GM18520 (cell line): ENCODE results near the gene TGFBR3.

Experiments used
- ATAC-seq: cut with Tn5 transposase; IDR thresholded peaks from one replicate; pipeline ENCODE4 v1.9.1; 2021; ENCODE audit not compliant: unreplicated experiment

Gene TGFBR3

DNA sequence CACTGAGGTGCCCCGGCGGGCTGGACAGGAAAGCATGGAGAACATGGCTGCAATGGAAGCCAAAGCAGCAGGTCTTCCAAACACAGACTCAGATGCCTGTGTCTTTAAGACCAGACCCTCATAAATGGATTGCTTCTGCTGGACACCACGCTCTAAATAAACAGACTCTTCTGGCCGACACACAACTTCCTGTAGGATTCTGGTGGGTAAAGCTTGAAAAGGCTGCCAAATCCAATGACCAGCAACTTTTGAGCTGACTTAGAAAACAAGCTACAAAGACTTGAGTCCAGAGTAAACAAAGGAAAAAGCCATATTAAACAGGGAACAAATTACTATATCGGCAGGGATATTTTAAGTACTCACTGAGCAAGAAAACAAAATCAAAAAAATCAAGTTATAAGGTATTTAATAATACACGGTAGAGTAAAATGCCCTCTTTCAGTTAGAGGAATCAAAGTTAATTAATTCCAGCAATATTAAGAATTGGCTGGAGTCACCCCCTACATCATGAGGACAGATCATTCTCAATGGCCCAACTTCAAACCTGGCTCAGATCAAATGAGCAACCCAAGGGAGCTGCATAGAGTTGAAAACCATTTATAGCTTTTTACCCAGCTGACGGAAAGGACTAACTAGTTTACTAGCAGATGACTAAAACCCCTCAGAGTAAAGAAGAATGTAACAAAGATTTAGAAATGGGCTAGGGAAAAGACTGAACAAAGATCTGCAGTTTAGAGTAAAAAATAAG lies 102.4 kb downstream of the TGFBR3 start:
- no peak for ATAC-seq

DNA sequence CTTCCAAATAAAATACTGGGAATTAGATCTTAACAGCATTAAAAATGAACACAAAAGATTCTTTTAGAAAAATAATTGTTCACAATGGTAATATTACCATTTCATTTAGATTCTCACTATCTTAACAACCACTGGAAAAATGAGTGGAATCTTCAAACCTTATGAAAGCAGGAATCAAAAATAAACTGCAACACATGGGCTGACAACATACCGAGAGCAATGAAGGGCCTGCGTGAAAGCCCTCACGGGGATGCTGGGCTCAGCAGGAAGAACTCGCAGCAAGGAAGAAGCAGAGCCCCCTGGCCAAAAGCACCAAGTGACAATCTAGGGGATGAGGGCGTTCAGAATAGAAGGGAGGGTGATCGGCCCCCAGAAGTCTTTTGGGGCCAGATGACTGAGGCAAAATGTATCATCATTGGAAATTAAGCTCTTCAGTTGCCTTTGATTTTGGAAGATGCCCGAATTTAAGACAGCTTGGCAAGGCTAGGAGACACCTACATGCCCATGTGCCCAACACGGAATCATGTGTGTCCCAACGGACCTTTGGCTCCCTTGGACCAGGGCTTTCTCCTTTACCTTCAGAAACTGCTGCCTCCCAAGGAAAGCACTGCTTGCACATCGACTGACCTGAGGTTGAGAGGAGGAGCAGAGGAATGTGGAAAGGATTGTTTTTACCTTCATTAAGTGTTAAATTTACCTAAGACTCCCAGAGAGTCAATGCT lies 103.9 kb downstream of the TGFBR3 start:
- no peak for ATAC-seq

DNA sequence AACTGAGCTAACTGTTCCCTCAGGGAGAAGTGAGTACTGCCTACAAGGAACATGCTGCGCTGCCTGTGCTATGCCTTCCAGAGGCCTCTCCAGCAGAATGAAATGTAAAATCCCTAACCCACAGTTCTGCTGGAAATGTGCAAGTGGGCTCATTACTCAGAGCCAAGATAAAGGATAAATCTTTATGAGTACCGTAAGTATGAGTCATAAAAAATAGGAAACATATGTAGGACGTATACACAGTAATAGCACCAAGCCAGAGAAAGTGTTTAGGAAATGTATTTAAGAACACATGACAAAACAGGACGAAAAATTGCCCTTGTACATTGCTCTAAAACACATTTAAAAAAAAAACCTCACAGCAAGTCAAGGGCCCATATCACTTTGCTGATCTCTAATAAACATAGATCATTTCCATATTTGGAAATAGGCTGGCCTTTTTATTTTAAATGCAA lies 104.6 kb downstream of the TGFBR3 start:
- no peak for ATAC-seq

DNA sequence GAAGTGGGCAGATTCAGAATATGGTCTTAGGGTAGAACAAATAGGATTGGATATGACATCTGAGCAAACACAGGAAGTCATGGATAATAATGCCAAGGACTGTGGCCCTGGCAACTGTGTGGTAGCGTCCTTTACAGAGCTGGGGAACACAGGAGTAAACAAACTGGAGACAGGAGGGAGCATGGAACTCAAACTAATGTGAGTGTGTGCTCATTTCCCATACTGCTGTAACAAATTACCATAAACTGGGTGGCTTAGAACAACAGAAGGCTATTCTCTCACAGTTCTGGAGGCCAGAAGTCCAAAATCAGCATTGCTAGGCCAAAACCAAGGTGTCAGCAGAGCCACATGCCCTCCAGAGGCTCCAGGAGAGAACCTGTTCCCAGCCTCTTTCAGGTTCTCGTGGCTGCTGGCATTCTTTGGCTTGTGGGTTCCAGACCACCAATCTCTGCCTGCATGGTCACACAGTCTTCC lies 106.4 kb downstream of the TGFBR3 start:
- no peak for ATAC-seq

DNA sequence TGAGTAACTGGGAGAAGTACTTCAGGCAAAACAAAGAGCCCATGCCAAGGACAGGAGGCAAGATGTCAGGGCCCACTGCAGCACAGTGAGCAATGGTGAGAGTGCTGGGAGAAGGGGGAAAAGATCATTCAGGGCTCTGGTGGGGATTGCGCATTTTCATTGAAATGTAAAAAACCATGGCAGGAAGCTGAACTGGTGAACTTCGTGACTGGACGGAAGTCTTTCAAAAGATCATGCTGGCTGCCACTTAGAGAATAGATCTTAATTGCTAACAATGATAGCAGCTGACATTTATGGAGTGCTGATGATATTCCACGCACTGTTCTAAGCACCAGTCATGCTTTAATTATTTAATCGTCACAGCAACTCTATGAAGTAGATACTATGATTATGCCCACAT lies 107.0 kb downstream of the TGFBR3 start:
- no peak for ATAC-seq

DNA sequence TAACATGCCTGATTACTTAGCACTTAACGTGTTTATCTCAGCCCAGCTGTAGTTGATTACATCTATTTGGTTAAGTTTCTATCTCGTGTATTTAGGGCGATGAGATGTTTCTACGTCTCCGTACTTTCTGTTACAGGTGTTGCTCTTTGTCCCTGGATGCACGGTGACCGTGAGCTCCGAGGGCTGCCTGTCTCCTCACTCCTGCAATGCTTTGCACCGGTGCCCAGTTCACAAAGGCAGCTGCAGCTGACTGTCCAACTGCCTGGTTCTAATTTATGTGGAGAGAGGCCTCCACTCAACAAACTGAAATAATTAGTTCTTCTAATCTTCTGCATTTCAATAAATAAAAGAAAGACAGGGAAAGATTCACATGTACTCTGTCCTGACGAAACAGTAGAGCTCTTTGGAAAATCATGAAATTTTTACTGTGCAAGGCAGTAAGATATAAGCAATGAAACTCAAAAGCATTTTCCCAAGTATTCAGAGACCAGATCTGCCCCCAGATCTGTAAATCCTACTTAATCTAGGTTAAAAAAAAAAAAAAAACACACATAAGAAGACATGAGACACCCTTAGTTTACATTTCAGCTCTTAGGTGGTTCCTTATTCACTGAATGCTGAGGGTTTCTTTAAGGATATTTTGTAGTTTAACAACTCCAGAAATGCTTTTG lies 108.2 kb downstream of the TGFBR3 start:
- ATAC-seq: no peak

DNA sequence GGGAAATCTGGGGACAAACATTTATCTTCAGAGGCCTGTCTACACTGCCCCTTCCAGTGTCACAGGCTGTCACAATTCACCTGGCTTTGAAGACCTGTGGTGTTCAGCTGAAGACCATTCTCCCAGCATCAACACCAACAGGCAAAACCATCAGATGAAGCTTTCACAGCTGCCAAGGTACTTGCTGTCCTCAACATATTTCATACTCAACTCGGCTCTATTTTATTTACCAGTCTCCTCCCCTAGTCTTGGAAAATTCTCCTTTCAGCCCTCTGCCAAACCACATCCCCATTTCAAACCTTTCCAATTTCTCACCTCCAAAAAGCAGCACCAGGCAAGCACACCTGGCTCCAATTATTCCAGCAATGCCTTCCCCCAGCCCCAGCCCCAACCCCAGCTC lies 108.8 kb downstream of the TGFBR3 start:
- ATAC-seq: no peak

DNA sequence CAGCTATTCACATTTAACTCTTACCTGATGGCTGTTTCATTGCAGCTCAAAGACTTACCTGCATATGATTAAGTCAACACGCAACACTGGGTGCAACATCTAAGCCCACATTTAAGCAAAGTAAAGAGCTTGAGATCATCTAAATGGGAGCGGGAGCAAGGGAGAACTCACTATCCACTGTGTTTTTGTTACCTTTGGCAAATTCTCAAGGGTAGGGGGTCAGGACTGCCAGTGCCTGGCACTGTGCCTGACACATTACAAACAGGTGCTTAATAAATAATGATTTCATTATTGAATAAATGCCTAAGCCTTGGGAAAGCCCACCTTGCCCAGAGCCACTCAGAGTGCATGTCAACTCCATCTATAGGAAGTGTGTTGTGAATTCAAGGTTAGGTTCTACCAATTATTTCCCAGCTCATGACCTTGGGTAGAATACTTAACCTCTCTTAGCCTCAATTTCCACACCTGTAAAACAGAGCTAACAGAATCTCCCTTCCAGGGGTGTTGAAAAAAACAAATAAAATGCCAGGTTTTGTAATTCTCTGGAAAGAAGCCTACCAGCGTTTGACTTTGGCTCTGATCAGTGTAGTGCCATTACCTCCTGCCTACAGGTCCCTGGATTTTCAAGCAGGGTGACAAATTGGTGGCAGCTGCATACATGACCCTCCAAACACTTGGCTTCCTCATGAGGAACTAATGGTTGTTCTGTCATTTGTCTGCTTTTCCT lies 109.7 kb downstream of the TGFBR3 start:
- no peak for ATAC-seq

DNA sequence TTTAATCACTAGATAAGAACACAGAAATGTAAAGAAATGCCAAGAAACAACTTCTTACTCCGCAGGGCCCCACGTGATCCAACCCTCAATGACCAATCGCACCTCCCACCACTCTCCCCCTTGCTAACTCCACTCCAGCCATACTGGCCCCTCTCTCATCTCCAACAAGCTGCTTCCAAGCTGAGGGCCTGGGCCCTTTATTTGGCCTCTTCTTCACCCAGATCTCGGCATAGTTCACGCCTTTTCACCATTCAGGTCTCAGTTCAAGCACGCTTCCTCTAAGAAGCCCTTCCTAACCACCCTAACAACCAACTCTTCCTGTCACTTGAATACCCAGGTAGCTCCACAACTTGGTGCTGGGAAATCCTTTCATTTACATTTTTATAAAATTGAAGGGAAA lies 110.7 kb downstream of the TGFBR3 start:
- ATAC-seq: no peak

DNA sequence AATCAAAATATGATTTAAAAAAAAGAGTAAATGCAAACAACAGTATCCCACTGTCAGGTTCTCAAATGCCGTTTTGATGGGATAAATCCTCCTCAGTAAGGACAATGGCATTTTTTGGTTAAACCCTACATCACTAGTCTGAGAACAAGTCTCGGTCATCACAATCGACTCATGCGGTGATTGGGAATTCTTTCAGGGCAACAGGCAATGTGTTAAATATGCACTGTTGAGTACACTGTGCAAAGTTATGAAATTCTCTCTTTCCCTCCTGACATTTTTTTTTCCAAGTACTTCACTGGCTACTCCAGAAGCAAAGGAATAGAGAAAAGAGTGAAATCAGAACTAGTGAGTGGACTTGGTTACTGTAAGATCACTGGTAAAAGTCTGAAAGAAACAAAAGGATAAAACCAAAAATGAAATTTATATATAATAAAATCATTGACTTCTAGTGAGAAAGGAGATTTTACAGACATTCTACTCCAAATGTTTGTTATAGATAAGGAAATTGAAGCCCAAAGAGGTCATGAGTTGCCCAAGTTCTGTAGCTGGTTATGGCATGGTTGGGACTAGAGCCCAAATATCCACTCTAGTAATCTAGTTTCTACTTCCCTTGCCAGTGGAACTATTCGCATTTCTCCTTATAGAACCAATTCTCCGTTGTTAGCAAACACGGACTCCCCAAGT lies 111.3 kb downstream of the TGFBR3 start:
- ATAC-seq: no peak

DNA sequence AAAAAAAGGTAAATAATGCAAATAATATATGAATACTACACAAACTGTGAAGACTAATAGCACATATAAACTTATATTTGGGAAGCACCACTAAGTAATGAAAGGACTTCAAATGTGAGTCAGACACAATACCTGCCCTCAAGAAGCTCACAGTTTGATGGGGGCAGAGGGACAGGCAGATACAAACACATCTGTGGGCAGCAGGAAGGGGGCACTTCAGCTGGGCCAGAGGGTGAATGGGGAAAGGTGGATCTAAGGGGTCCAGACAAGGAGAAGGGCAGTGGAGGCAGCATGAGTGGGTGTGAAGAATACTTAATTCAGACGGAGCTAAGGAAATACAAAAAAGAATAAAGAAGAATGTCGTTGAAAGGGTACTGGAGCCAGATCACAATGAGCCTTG lies 114.2 kb downstream of the TGFBR3 start:
- no peak for ATAC-seq

DNA sequence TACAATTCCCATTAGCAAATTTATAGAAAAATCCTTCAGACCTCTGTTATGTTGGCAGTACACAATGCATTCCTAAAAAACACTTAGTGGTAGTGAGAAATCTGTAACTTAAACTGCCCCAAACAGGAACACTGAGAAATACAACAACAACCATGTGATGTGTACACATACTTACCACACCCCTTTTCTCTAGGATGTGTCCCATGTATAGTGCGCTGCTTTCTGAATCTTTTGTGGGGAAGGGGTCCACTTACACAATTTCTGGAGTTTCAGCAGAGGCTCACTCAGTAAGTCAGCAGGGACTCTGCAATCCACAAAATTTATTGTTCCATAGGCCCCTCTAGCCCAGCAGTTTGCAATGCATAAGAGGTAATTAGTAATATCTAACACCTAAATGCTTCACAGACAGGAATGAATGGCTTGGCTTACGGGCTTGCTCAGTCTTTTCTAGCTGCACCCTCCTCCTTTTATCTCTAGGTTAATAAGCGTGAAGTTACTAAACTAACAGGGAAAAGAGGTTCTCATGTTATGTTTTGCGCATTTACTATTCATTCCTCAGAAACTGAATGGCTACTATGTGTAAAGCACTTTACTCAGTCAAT lies 115.2 kb downstream of the TGFBR3 start:
- ATAC-seq: no peak

DNA sequence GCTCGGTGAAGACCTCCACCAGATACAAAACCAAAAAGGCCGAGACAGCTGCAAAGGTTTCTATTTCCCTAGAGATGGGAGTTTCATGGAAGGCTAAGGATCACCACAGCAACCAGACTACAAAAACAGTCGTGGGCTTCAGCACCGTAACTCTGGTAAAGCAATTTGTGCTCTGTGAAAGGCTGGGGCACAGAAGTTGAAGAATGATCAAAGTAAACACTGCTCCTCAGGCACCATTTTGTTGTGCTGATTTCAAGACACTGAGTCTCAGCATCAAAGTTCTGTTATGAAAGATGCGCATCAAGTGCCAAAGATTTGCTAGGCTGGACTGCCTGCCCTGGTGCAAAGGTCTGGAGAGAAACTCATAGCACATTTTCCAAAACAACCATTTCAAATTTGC lies 116.2 kb downstream of the TGFBR3 start:
- no peak for ATAC-seq

DNA sequence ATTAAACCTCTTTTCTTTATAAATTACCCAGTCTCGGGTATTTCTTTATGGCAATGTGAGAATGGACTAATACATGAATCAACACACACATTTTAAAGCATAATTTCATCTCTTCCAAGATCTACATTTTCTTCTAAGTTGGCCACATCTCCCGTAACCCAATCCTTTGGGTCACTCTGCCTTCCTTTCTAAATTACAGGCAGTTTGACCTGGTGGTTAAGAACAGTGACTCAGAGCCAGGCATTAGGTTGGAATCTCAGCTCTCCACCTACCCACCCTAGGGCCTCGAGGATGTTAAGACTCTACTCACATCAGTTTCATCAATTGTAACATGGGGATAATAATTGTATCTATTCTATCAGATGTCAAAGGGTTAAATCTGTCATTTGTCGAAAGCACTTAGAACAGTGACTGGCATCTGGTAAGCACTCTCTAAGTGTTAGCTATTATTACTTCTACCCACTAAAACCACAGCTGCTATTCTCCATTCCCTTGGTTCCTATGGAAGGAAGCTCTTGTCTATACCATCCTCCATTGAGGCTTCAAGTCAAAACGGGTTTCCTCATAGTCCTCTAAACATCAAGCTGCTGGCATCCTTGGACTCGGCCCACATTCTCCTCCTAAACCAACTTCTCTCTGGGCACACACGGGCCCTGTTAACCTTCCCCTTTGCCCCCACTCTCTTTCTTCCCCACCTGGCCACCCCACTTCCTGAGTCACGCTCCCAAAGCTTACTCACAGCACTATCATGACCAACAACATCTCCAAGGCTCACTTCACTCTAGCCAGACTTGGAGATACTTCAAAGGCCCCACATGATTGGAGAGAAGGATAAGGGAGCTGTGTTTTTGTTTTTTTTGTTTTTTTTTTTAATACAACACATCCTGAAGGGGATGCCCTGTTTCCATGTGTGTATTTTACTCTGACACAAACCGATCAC lies 116.9 kb downstream of the TGFBR3 start:
- ATAC-seq: no peak

DNA sequence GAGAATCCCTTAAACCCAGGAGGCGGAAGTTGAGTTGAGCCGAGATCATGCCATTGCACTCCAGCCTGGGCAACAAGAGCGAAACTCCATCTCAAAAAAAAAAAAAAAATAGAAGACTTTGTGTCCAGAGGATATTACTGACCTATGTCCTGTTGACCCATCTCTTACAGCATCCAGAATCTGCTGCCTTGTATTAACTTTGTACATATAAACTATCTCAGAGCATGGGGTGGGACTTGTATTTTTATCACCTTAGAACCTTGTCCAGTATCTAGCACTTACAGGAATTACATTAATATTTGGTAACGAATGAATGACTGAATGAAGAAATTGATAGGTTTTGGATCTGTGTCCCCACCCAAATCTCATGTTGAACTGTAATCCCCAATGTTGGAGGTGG lies 117.8 kb downstream of the TGFBR3 start:
- no peak for ATAC-seq

DNA sequence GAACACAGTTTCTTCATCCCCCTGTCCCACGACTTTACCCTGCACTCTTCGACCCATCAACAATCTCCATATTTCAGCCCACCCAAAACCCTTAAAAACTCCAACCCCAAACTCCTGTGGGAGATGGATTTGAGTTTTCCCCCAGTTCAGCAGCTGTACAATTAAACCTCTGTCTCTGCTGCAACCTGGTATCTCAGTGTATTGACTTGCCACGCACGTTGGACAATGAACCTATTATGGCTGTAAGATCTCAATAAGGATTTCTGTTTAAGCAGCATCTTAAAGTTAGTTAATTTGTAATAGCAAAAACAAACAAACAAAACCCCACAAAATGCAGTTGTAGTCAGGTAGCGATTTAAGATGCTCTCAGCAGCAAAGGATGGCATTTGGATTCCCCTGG lies 119.1 kb downstream of the TGFBR3 start:
- no peak for ATAC-seq

DNA sequence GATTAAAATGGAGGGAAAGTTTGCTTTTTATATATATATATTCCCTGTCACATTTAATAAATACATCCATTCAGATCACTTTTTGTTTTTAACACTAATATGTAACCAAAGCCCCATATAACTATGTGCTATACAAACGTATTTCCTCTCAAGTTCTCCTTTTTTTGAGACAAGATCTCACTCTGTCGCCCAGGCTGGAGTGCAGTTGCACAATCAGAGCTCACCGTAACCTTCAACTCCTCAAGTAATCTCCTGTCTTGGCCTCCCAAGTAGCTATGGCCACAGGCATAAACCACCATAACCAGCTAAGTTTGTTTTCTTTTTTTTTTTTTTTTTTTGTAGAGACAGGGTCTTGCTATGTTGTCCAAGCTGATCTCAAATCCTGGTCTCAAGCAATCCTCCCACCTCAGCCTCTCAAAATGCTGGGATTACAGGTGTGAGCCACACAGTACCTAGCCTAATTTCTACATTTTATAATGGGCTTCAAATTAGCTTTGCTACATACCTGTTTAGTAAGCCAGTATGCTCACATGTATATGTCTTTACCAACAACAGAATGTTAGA lies 120.0 kb downstream of the TGFBR3 start:
- ATAC-seq: no peak

DNA sequence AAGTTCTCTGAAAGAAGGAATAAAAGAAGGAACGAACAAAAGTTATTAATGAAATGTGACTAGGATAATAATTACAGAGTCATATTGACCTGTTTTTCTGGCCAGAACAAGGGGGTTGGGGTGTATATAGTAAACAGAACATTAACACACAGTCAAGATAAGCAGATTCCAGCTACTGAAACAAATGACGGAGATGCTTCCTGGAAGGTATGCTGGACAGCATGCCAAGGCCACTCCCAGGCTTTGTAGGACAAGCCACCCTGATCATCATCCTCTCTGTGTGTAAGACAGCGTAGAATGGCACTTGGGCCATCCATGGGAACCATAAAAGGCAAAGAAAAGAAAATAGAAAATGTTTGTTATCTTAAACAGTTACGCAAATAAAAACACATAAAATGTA lies 120.7 kb downstream of the TGFBR3 start:
- no peak for ATAC-seq
